Stimulated activated CD4-positive, alpha-beta T cell treated with anti-CD3 and anti-CD28 coated beads, Interleukin-4, amount 100 ng/mL, for 48 hours (primary cell): ENCODE measurements around the gene GID8.

ENCODE experiments used
- DNase-seq, 2 donors: peaks; one replicate each; pipeline ENCODE4 v3.0.0-alpha.2; 2020; ENCODE audit warnings: low read depth in 2 of 2

GID8 gene

DNA sequence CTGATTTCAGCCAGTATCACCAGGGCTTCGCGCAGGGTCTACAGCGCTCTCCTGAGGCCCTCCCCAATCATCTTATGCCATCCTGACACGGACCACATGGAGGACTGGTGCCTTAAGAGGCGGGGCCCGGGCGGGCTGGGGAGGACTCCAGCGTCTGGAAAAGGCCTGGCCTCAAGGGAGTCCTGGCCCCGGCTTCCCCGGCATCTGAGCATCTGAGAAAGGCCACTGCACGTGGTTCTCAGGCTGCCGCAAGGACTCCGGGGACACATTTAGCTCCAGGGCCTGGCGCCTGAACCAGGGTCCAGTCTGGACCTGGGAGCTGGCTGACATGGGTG lies 47.5 kb downstream of the GID8 start:
- no peak for DNase-seq

DNA sequence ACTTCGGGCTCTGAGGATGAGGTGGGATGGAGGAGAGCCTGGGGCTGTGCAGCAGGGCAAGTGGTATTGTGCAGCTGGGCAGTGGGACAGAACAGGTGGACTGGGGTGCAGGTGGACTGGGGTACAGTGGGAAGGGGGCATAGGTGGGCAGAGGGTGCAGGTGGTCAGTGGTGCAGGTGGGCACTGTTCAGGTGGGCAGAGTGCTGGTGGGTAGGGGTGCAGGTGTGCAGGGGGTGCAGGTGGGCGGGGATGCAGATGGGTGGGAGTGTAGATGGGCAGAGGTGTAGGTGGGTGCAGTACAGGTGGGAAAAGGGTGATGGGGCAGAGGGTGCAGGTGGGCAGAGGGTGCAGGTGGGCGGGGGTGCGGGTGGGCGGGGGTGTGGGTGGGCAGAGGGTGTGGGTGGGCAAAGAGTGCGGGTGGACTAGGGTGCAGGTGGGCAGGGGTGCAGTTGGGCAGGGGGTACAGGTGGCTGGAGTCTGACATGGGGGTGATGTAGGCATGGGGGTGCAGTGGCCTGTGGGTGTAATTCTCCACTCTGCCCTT lies 48.4 kb downstream of the GID8 start:
- no peak for DNase-seq

DNA sequence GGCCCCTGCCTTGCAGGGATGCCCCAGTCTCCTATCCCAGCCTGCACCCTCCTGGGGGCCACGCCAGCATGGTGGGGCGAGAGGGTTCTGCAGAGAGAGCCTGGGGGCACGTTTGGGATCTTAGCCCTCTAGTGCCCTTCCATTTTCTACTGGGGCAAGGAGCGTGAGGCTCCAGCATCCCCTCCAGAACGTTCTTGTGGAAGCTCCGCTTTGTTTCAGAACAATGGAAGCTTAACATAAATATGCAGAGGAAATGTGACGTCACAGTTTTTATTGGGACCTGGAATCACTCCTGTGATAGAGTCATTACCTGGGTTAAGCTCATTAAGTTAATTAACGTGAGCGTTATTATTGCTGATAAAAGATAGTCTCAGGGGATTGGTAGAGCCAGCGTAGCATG lies 49.2 kb downstream of the GID8 start:
- DNase-seq, result no peak

DNA sequence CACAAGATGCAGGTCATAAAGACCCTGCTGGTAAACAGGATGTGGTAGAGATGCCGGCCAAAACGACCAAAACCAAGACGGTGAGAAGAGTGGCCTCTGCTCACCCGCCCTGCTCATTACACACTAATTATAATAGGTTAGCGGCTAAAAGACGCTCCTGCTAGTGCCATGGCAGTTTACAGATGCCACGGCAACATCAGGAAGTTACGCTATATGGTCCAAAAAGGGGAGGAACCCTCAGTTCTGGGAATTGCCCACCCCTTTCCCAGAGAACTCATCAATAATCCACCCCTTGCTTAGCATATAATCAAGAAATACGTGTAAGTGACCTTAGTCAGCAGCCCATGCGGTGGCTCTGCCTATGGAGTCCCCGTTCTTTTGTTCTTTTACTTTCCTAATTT lies 51.3 kb downstream of the GID8 start:
- DNase-seq, result no peak

DNA sequence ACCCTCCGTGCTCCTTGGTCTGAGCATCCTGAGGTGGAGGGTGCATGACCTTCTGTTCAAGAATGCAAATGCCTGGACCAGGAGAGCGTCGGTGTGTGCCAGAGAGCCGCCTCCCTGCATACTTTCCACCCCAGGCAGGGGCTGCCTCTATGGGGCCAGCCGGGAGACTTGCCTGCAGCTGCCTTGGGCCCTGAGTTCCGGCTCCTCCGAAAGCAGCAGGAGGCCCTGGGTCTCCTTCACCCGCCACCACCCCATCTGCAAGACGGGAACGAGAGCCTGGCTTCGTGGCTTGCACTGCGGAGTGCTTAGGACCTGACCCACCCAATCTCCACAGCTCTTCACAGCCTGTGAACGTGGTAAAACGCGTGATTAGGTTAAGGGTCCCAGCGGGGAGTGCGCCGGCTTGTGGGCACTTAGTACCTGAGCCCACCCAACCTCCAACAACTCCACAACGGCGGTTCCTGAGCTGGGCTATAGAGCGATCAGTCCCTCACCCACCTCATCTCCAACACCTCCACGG lies 52.4 kb downstream of the GID8 start:
- no peak for DNase-seq

DNA sequence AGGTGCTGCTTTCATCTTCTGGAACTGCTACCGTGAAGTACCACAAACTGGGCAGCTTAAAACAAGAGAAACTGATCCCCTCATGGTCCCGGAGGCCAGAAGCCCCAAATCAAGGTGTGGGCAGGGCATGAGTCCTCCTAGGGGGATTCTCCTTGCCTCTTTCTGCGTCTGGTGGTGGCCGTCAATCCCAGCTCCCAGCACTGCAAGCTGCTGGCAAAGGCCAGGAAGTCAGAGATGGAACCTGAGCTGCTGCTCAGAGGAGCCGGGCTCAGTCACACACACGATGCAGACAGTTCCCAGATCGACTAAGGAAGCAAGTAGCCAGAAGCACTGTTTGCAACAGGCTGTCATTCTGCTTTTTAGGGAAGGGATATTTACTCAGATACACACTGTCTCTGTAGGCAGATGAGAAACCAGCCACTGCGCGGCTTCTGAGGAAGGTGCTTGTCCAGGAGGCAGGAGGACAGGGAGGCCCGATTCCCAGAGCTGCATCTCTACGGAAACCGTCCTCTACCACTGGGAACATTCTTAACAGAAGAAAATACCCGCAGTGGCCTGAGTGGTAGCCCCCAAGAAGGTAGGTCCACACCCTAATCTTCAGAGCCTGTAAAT lies 53.4 kb downstream of the GID8 start:
- DNase-seq, result no peak

DNA sequence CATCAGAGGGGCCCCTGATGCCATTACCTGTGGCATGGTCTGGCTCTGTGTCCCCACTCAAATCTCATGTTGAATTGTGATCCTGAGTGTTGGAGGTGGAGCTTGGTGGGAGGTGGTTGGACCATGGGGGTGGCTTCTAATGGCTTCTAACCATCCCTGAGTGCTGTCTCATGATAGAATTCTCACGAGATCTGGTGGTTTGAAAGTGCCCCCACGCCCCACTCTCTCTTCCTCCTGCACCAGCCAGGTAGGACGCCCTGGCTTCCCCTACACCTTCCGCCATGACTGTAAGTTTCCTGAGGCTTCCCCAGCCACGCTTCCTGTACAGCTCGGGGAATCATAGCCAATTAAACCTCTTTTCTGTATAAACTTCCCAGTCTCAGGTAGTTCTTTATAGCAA lies 53.9 kb downstream of the GID8 start:
- DNase-seq, result no peak

DNA sequence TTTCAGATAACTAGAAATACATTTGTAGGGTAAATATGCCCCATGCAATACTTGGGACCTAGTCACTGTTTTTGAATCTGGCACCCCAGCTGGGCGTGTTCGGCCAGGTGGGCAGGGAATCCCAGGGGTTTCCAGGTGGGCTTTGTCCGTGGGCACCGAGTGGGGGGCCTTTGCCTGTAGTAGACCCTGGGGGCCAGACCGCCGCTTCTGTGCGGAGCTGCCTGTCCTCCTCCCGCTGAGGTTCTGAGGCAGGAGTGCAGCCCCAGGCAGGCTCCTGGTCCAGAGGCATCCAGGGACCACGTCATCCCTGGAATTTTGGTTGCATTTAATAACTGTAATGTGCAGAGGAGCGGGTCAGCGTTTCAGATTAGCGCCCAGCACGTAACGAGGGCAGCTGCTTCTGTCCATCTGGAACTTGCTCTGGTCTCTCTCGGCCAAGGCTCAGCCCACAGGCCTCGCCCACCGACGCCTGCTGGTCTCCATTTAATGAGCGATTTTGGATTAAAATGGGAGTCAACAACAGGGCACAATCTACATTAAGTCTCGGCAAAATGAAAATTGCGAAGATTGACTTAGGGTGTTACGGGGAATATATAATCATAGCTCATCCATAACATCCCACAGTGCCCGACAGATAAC lies 56.0 kb downstream of the GID8 start:
- no peak for DNase-seq

DNA sequence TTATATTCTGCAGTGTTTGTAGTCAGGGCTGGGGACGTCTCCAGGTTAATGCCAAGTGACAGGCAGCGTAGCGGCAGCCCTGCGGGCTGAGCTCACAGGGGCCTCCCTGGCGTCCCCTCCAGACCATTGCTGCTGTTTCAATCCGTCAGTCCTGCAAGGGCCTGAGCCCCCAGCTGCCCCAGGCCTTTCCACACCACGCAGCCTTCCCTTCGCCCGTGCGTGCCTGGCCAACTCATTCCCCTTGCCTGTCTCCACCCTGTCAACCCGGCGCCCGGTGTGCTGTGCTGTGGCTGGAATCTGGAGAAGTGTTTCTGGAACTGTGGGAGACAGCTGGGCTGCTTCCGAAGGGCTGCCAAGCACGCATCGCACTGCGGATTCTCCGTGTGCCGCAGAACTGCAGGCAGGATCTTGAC lies 56.9 kb downstream of the GID8 start:
- no peak for DNase-seq

DNA sequence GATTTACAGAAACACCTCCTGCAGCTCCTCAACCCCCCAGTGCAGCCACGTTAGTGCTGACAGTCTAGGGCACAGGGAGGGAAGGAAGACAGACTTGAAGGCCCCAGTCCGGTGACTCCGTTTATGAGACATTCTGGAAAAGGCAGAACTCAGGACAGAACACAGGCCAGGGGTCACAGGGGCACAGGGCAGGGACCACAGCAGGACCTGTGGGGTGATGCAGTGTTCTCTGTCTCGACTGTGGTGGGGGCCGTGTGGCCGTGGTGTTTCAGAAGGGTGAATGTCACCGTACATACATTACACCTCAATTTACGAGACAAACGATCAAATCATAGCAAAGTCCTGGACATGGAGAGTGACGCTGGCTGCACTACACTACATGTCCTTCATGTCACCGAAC lies 57.5 kb downstream of the GID8 start:
- DNase-seq, result no peak

DNA sequence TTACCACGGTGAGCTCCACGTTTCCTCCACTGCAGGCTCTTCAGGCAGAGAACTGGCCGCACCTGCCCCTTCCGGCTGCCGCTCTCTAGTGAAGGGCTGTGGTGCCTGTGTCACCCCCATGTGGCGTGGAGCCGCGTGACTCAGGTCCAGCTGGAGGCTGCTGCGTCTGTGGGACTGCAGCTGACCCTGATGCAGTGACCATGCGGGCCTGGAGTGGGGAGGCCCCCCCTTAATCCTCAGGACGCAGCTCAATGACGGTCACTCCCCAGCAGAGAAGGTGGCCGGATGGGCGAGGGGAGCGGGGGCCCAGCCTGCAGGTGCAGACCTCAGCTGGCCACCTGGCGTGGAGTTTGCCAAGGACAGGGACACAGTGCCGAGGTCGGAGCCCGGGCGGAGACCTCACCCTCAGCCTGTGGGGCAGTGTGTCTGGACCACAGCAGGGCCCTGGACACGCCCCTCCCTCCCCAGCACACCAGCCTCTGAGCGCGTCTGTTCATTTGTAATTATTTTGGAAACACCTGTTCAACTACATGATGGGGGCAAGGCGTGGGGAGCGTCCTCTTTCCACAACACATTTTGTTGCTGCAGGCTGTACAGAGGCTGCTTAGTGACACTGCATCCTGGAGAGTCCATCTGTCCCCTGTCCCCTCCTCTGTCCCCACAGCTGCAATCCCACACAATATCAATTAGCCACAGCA lies 58.1 kb downstream of the GID8 start:
- DNase-seq, result no peak

DNA sequence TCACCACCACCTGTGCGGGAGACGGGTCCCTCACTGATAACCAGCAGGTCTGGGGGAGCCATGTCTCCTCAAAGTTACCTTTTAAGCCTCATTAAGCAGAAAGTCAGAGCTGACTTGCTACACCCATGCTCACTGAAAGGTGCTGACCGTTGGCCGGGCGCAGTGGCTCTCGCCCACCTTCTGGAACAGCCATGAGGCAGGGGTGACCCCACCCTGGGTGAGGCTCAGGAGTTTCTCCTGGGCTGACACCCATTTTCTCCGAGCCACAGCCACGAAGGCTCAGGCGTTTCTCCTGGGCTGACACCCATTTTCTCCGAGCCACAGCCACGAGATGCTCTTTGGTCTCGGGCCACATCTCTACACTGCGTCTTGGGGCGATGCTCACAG lies 58.6 kb downstream of the GID8 start:
- DNase-seq, result no peak

DNA sequence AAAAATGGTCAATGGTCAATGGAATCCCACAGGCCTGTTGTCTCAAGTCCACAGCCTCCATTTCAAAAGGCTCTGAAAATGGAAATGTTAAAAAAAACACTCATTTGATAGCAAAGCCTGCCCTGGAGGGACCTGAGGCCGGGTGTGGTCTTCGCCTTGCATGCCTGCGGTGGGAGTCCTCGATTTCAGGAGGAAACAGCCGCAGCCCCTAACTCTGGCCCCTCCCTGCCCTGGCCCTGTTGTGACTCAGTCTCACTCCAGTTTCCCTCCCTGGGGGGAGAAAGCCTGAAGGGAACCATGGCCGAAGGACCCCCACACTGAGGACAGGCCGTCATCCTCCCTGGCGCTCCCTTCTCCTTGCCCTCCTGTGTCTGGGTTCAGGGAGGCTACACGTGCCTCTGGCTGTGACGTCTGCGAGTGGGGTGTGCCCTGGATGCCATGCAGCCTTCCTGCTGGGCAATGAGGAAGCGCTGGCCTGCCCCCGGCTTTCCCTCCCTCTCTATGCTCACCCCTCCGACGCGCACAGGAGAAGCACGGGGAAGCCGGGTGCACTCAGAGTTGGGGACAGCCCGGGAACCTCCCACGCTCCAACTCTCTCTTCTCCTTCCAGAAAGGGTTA lies 59.6 kb downstream of the GID8 start:
- DNase-seq, result no peak
